IMR-90 (cell line): Measurements from ENCODE around the gene CD24. TPM values are rescaled to one million over a fixed set of nuclear protein-coding genes. Genes with fewer than 3 reads are reported as not detected.

Source experiments
- ATAC-seq: fragments of 200-7000 bp; cut with Tn5 transposase; 2 replicates; pipeline ENCODE4 v1.9.1; 2020; ENCODE audit warnings: low read depth, mild to moderate bottlenecking, moderate library complexity
- BruUV-seq: library from RNA; stranded (reverse); fragments of 400-500 nt; replicated peaks from 2 replicates; lab custom pipeline; 2021; lab: Mats Ljungman, UMichigan
- CTCF ChIA-PET: fragments of 300-600 bp; formaldehyde crosslinking; extraction: SDS; loops from one replicate; lab custom pipeline; 2021; ENCODE audit warnings: antibody characterized with exemption; lab: Yijun Ruan, JAX
- POLR2A ChIA-PET: fragments of 300-600 bp; sonication (Branson Sonifier 250); formaldehyde crosslinking; loops from one replicate; lab custom pipeline; 2022; ENCODE audit warnings: antibody characterized with exemption; ENCODE audit not compliant: unreplicated experiment; lab: Charles Lee
- DNase-seq: peaks from one replicate; pipeline ENCODE4 v3.0.0; 2013
- H2AFZ ChIP-seq: replicated peaks from 2 replicates; pipeline ENCODE3; 2013; ENCODE audit warnings: low read length, mild to moderate bottlenecking; ENCODE audit not compliant: poor library complexity
- H2AK5ac ChIP-seq: 2 replicates; pipeline ENCODE4 v1.6.1; 2013; ENCODE audit warnings: low read depth, low read length, inconsistent platforms
- H2AK9ac ChIP-seq: replicated peaks from 2 replicates; pipeline ENCODE3; 2013; ENCODE audit warnings: mild to moderate bottlenecking, low read depth, low read length, moderate library complexity; ENCODE audit not compliant: poor library complexity
- H2BK120ac ChIP-seq: 2 replicates; pipeline ENCODE4 v1.6.1; 2013; ENCODE audit warnings: low read depth, low read length, inconsistent platforms
- H2BK15ac ChIP-seq: 3 replicates; pipeline ENCODE4 v1.6.1; 2013; ENCODE audit warnings: low read depth, low read length, inconsistent platforms
- H2BK20ac ChIP-seq: 2 replicates; pipeline ENCODE4 v1.6.1; 2013; ENCODE audit warnings: low read depth, mild to moderate bottlenecking, inconsistent platforms, low read length, moderate library complexity
- H2BK5ac ChIP-seq: 2 replicates; pipeline ENCODE4 v1.6.1; 2013; ENCODE audit warnings: mild to moderate bottlenecking, low read depth, low read length, inconsistent platforms; ENCODE audit not compliant: poor library complexity, severe bottlenecking
- H3K14ac ChIP-seq: replicated peaks from 2 replicates; pipeline ENCODE4 v1.6.1; 2013; ENCODE audit warnings: low read depth, low read length, inconsistent platforms
- H3K18ac ChIP-seq: 2 replicates; pipeline ENCODE4 v1.6.1; 2013; ENCODE audit warnings: low read depth, low read length, control low read depth
- H3K23ac ChIP-seq: 2 replicates; pipeline ENCODE4 v1.6.1; 2013; ENCODE audit warnings: low read depth, low read length, inconsistent platforms
- H3K27ac ChIP-seq: 2 replicates; pipeline ENCODE4 v1.5.1; 2013; ENCODE audit warnings: mild to moderate bottlenecking, control low read depth, low read length; ENCODE audit not compliant: insufficient read depth
- H3K27me3 ChIP-seq: 2 replicates; pipeline ENCODE4 v1.6.1; 2013; ENCODE audit warnings: low read length; ENCODE audit not compliant: control insufficient read depth, insufficient read depth
- H3K36me3 ChIP-seq: 2 replicates; pipeline ENCODE4 v1.6.1; 2013; ENCODE audit warnings: low read length, mixed read lengths; ENCODE audit not compliant: control insufficient read depth, insufficient read depth
- H3K4ac ChIP-seq: 2 replicates; pipeline ENCODE4 v1.6.1; 2013; ENCODE audit warnings: low read depth, low read length, inconsistent platforms
- H3K4me1 ChIP-seq: 2 replicates; pipeline ENCODE4 v1.6.1; 2013; ENCODE audit warnings: low read length, mixed read lengths; ENCODE audit not compliant: control insufficient read depth, insufficient read depth
- H3K4me2 ChIP-seq: 2 replicates; pipeline ENCODE4 v1.6.1; 2013; ENCODE audit warnings: low read depth, mild to moderate bottlenecking, control low read depth, low read length, moderate library complexity
- H3K4me3 ChIP-seq: 2 replicates; pipeline ENCODE4 v1.5.1; 2013; ENCODE audit warnings: low read depth, mild to moderate bottlenecking, control low read depth, low read length, moderate library complexity; ENCODE audit not compliant: insufficient read depth
- H3K56ac ChIP-seq: 2 replicates; pipeline ENCODE4 v1.6.1; 2013; ENCODE audit warnings: low read length, inconsistent platforms; ENCODE audit not compliant: insufficient read depth; ENCODE audit errors: extremely low read depth
- H3K79me1 ChIP-seq, 2 experiments: 2 replicates each; pipeline ENCODE4 v1.6.1; 2013; ENCODE audit warnings: low read length in 2 of 2, inconsistent platforms in 1 of 2, low read depth in 1 of 2
- H3K9ac ChIP-seq: 2 replicates; pipeline ENCODE4 v1.6.1; 2013; ENCODE audit warnings: low read depth, low read length, control low read depth
- H3K9me1 ChIP-seq: 2 replicates; pipeline ENCODE4 v1.6.1; 2013; ENCODE audit warnings: low read length, inconsistent platforms; ENCODE audit not compliant: insufficient read depth
- H3K9me3 ChIP-seq: 2 replicates; pipeline ENCODE4 v1.6.1; 2013; ENCODE audit warnings: low read length; ENCODE audit not compliant: control insufficient read depth, insufficient read depth
- H4K20me1 ChIP-seq: 2 replicates; pipeline ENCODE4 v1.6.1; 2013; ENCODE audit warnings: low read length, inconsistent platforms; ENCODE audit not compliant: insufficient read depth
- H4K5ac ChIP-seq: 2 replicates; pipeline ENCODE4 v1.6.1; 2013; ENCODE audit warnings: mild to moderate bottlenecking, low read depth, low read length, control low read depth
- H4K8ac ChIP-seq, 2 experiments: 2 replicates each; pipeline ENCODE4 v1.6.1; 2013; ENCODE audit warnings: low read depth in 2 of 2, low read length in 2 of 2, control low read depth in 1 of 2, inconsistent platforms in 1 of 2
- H4K91ac ChIP-seq: 2 replicates; pipeline ENCODE4 v1.6.1; 2013; ENCODE audit warnings: low read depth, low read length, inconsistent platforms; ENCODE audit not compliant: insufficient read depth
- BHLHE40 ChIP-seq: fragments of 150-350 bp; IDR thresholded peaks from 2 replicates; pipeline ENCODE4 v1.6.1; 2016; ENCODE audit warnings: mild to moderate bottlenecking, low read depth, low read length
- CEBPB ChIP-seq: IDR thresholded peaks from 2 replicates; pipeline ENCODE4 v1.6.1; 2012; ENCODE audit warnings: low read depth, low read length, improper control_type of control experiment
- CHD1 ChIP-seq: IDR thresholded peaks from 2 replicates; pipeline ENCODE4 v1.6.1; 2012; ENCODE audit warnings: low read depth, low read length, improper control_type of control experiment
- CTCF ChIP-seq: conservative IDR thresholded peaks from 2 replicates; pipeline ENCODE4 v1.5.1; 2012; ENCODE audit warnings: mild to moderate bottlenecking, low read depth, low read length, improper control_type of control experiment
- ELK1 ChIP-seq: fragments of 150-350 bp; IDR thresholded peaks from 2 replicates; pipeline ENCODE4 v1.6.1; 2016; ENCODE audit warnings: low read depth, mild to moderate bottlenecking, low read length, moderate library complexity, borderline replicate concordance
- FOS ChIP-seq: fragments of 150-350 bp; IDR thresholded peaks from 2 replicates; pipeline ENCODE4 v1.6.1; 2016; ENCODE audit warnings: low read depth, low read length
- MAFK ChIP-seq: IDR thresholded peaks from 2 replicates; pipeline ENCODE4 v1.6.1; 2012; ENCODE audit warnings: low read depth, low read length, improper control_type of control experiment
- MAZ ChIP-seq: IDR thresholded peaks from 2 replicates; pipeline ENCODE4 v1.6.1; 2012; ENCODE audit warnings: low read depth, mild to moderate bottlenecking, low read length, improper control_type of control experiment, moderate library complexity, borderline replicate concordance
- MXI1 ChIP-seq: IDR thresholded peaks from 2 replicates; pipeline ENCODE4 v1.6.1; 2012; ENCODE audit warnings: low read depth, mild to moderate bottlenecking, low read length, moderate library complexity, borderline replicate concordance
- NFE2L2 ChIP-seq: fragments of 150-350 bp; IDR thresholded peaks from 2 replicates; pipeline ENCODE4 v1.6.1; 2016; ENCODE audit warnings: low read depth, mild to moderate bottlenecking, low read length
- POLR2A ChIP-seq: IDR thresholded peaks from 2 replicates; pipeline ENCODE4 v1.6.1; 2012; ENCODE audit warnings: mild to moderate bottlenecking, low read depth, low read length
- RAD21 ChIP-seq: IDR thresholded peaks from 2 replicates; pipeline ENCODE4 v1.6.1; 2012; ENCODE audit warnings: low read length, improper control_type of control experiment
- RCOR1 ChIP-seq: IDR thresholded peaks from 2 replicates; pipeline ENCODE4 v1.6.1; 2012; ENCODE audit warnings: mild to moderate bottlenecking, low read length, improper control_type of control experiment; ENCODE audit not compliant: insufficient replicate concordance
- RFX5 ChIP-seq: IDR thresholded peaks from 2 replicates; pipeline ENCODE4 v1.8.0; 2012; ENCODE audit warnings: low read depth, mild to moderate bottlenecking, low read length, moderate library complexity
- SMC3 ChIP-seq: fragments of 150-350 bp; IDR thresholded peaks from 2 replicates; pipeline ENCODE4 v1.6.1; 2016; ENCODE audit warnings: low read depth, mild to moderate bottlenecking, antibody characterized with exemption, low read length, moderate library complexity
- USF2 ChIP-seq: fragments of 150-350 bp; IDR thresholded peaks from 2 replicates; pipeline ENCODE4 v1.6.1; 2017; ENCODE audit warnings: mild to moderate bottlenecking, antibody characterized with exemption, low read length, low read depth
- WGBS, 2 experiments: methylation state at CpG; one replicate each; pipeline versions ENCODE4 v1.1.5 to v1.1.7; 2013; ENCODE audit warnings: missing lambda C conversion rate in 2 of 2; ENCODE audit not compliant: insufficient read length in 1 of 2; ENCODE audit errors: extremely low coverage in 2 of 2; 5-methylcytosine and 5-hydroxymethylcytosine counted together
- dilution Hi-C: fragments of 300-500 bp; cut with HindIII; formaldehyde crosslinking; loops from one replicate; pipeline ENCODE4 v1.14.3; 2018; ENCODE audit warnings: low sequenced_read_pairs; ENCODE audit not compliant: unreplicated experiment
- in situ Hi-C: fragments of 300-500 bp; cut with MboI; formaldehyde crosslinking; loops from 3 replicates; pipeline ENCODE4 v1.14.3; 2019; ENCODE audit warnings: low sequenced_read_pairs, inconsistent platforms, mixed read lengths
- intact Hi-C: fragments of 100-400 bp; cut with micrococcal nuclease; formaldehyde crosslinking; loops from 2 replicates; pipeline ENCODE4 v1.10.0; 2022
- polyA plus RNA-seq, 3 experiments: library from polyadenylated mRNA; depleted of rRNA; stranded (reverse); fragments of >200 nt; gene quantifications; 2 replicates each; pipeline ENCODE4 v1.2.3, GENCODE V29; 2012; ENCODE audit warnings: low replicate concordance in 1 of 3
- total RNA-seq: library from RNA; depleted of rRNA; stranded (reverse); fragments of >200 nt; gene quantifications from 2 replicates; pipeline ENCODE4 v1.2.3, GENCODE V29; 2012

The CD24 gene
- total and polyA plus RNA-seq, 2 of the 4 experiments (the other 2 are of a cell fraction) = 0.07 to 0.18 TPM

- H3K27me3 ChIP-seq = no peaks in the 10 kb centered on the region; the same call in 1 of the 2 replicates
- WGBS, 2 experiments = 33% methylated on average over 1 of the region's 4 CpGs; no CpG with 5 or more reads in 1 of the 2 experiments
- H3K9me1 ChIP-seq = no peaks in the 10 kb centered on the region
- ATAC-seq (no peak), DNase-seq (no peak)
- H3K18ac ChIP-seq = no peak overlapping the region
- no peak overlapping the region for H3K56ac ChIP-seq
- no peak overlapping the region for H2AFZ ChIP-seq
- H4K91ac ChIP-seq = no peak overlapping the region
- H3K4me2 ChIP-seq = no peak overlapping the region
- no peak overlapping the region for H3K14ac ChIP-seq
- H4K5ac ChIP-seq = no peak overlapping the region
- no peak overlapping the region for H2BK120ac ChIP-seq
- no peak overlapping the region for H3K4ac ChIP-seq
- H2BK15ac ChIP-seq = no peak overlapping the region
- intact Hi-C loops (no loop called here), in situ Hi-C loops (no loop called here), dilution Hi-C loops (no loop called here)
- BruUV-seq = no TSS peak
- TF ChIP-seq MXI1 = no peak
- TF ChIP-seq SMC3 = no peak
- no peak for TF ChIP-seq MAZ
- TF ChIP-seq MAFK = no peak
- no peak for TF ChIP-seq CEBPB
- TF ChIP-seq RAD21 = no peak
- TF ChIP-seq CHD1 = no peak
- no peak for TF ChIP-seq CTCF
- TF ChIP-seq RFX5 = no peak
- no peak for TF ChIP-seq FOS
- TF ChIP-seq USF2 = no peak
- no peak for TF ChIP-seq NFE2L2
- TF ChIP-seq ELK1 = no peak
- no peak for TF ChIP-seq POLR2A
- TF ChIP-seq BHLHE40 = no peak
- TF ChIP-seq RCOR1 = no peak
- H3K9ac ChIP-seq = no peak overlapping the region
- H4K20me1 ChIP-seq = no peaks in the 10 kb centered on the region
- H2BK5ac ChIP-seq = no peak overlapping the region
- no peak overlapping the region for H4K8ac ChIP-seq
- no peak overlapping the region for H3K23ac ChIP-seq
- H2BK20ac ChIP-seq = no peak overlapping the region
- no peaks in the 10 kb centered on the region for H3K36me3 ChIP-seq
- no peaks in the 10 kb centered on the region for H3K9me3 ChIP-seq
- H3K4me1 ChIP-seq = no peaks in the 10 kb centered on the region
- no peak overlapping the region for H2AK5ac ChIP-seq
- H2AK9ac ChIP-seq = no peak overlapping the region
- H3K79me1 ChIP-seq = no peaks in the 10 kb centered on the region
- H3K27ac ChIP-seq = no peak overlapping the region
- no peak overlapping the region for H3K4me3 ChIP-seq
- CTCF ChIA-PET = no interaction called here
- POLR2A ChIA-PET = no interaction called here
These were observed 45.7 kb upstream of the CD24 start for GRCh38 chr6:107020239-107020638.
